Ovary (tissue), 9 donors: ENCODE results near the gene BTN3A1. TPM values are rescaled to one million over a fixed set of nuclear protein-coding genes. Genes with fewer than 3 reads are reported as not detected.
A peak's percentile ranks its signal among the peaks of the same experiment; 100 is the strongest.

Source experiments
- DNase-seq, 5 donors: peaks; one replicate each; pipeline ENCODE4 v3.0.0-alpha.2; 2019 to 2020
- H3K27ac ChIP-seq, 2 donors: fragments of 200-600 bp; one replicate each; pipeline versions ENCODE4 v1.5.1 to v1.8.0; 2019 to 2022
- H3K27me3 ChIP-seq: fragments of 200-600 bp; one replicate; pipeline ENCODE4 v1.8.0; 2022
- H3K36me3 ChIP-seq: fragments of 200-600 bp; sonication (generic); one replicate; pipeline ENCODE4 v1.5.1; 2019
- H3K4me1 ChIP-seq: one replicate; pipeline ENCODE4 v1.8.1; 2013; ENCODE audit warnings: mild to moderate bottlenecking, moderate library complexity; ENCODE audit not compliant: insufficient read depth
- H3K4me3 ChIP-seq: fragments of 200-600 bp; sonication (generic); one replicate; pipeline ENCODE4 v1.5.1; 2017
- H3K9me3 ChIP-seq, 2 donors: fragments of 200-600 bp in 1 of 2; sonication (generic) in 1 of 2; one replicate each; pipeline versions ENCODE4 v1.5.1 to v1.8.1; 2013 to 2019; ENCODE audit warnings: mild to moderate bottlenecking in 1 of 2, moderate library complexity in 1 of 2
- CTCF ChIP-seq, 3 donors: fragments of 450-650 bp in 2 of 3; fragments of 200-600 bp in 1 of 3; IDR thresholded peaks; one replicate each; pipeline versions ENCODE4 v1.5.1 to v1.8.0; 2016 to 2022; ENCODE audit warnings: antibody characterized with exemption in 3 of 3, mild to moderate bottlenecking in 1 of 3
- EP300 ChIP-seq: sonication (generic); formaldehyde crosslinking; IDR thresholded peaks from one replicate; pipeline ENCODE4 v1.6.1; 2017; ENCODE audit warnings: antibody characterized with exemption
- POLR2A ChIP-seq: fragments of 450-650 bp; IDR thresholded peaks from one replicate; pipeline ENCODE4 v1.6.1; 2017; ENCODE audit warnings: antibody characterized with exemption, mild to moderate bottlenecking, moderate library complexity
- whole genome bisulfite sequencing, 3 donors: extraction: QIAGEN DNeasy Blood & Tissue Kit in 1 of 3; methylation state at CpG; one replicate each; pipeline versions ENCODE4 v1.1.5 to v1.1.7; 2013 to 2017; 5-methylcytosine and 5-hydroxymethylcytosine counted together
- intact Hi-C, 4 donors: fragments of 100-400 bp; cut with DNase I; formaldehyde crosslinking; loops; one replicate each; pipeline versions ENCODE4 v1.11.0 to v1.15.1; 2022 to 2023
- polyA plus RNA-seq, 2 donors: library from polyadenylated mRNA; stranded (reverse); fragments of 200-250 nt in 1 of 2; fragments of 350-450 nt in 1 of 2; fragmentation: Illumina TruSeq in 1 of 2; extraction: RNeasy Lipid Tissue Mini Kit (QIAGEN cat#74804) in 1 of 2; gene quantifications; one replicate each; pipeline ENCODE4 v1.2.3, GENCODE V29; 2013 to 2014
- total RNA-seq, 7 donors: library from RNA; depleted of rRNA in 2 of 7; stranded (reverse); fragments of >200 nt in 2 of 7; fragmentation: NEBNext Ultra II Directional in 3 of 7; extraction: Animal tissue kit (Norgen Biotek cat#: 25700) in 3 of 7; gene quantifications; one replicate each; pipeline versions ENCODE4 v1.1.0 to v1.2.4, GENCODE V29; 2016 to 2023
- donor health status: DM: no; HTN: no; CAD: no; lungs with moderate emphysema.
- donor health status: DM: no; HTN: no; CAD: no.
- donor health status: Bipolar disorder and iron deficiency.
- donor health status: DM: yes; HTN: yes; CAD: no.
- donor health status: DM: no; HTN: no; CAD: no.
- donor health status: DM: yes; HTN: yes; CAD: no.

The BTN3A1 gene
- total and polyA plus RNA-seq, 9 donors, result 11.0 to 64.5 (median 18.4) TPM

- H3K9me3 ChIP-seq, result no peaks in the 10 kb centered on the region
- H3K36me3 ChIP-seq, result no peaks in the 10 kb centered on the region
- H3K27me3 ChIP-seq, result no peaks in the 10 kb centered on the region
- TF ChIP-seq POLR2A, result no peak
- TF ChIP-seq EP300, result no peak
- no peak for TF ChIP-seq CTCF (IDR thresholded peaks at IDR 0.05)
- H3K4me3 ChIP-seq, result no peak overlapping the region
- peaks cover 6% of the 10 kb centered on the region for H3K4me1 ChIP-seq
- H3K27ac ChIP-seq, result no peak overlapping the region
- 92 to 100% (median 96%) methylated on average over 1 of the region's 1 CpG for WGBS, 3 donors
- intact Hi-C loops, result no loop called here
- no peak for DNase-seq
Measured at GRCh38 chr6:26454631-26455030, 52.6 kb downstream of the BTN3A1 start.

GRCh38 chr6:26455357-26455970 lies 53.4 kb downstream of the BTN3A1 start:
- H3K4me3 ChIP-seq, result no peak overlapping the region
- 88 to 94% (median 93%) methylated on average over 3 of the region's 3 CpGs for WGBS, 3 donors
- intact Hi-C loops, result no loop called here
- no peaks in the 10 kb centered on the region for H3K36me3 ChIP-seq
- H3K27me3 ChIP-seq, result no peaks in the 10 kb centered on the region
- H3K4me1 ChIP-seq, result peaks cover 6% of the 10 kb centered on the region
- H3K27ac ChIP-seq, result no peak overlapping the region
- TF ChIP-seq POLR2A (no peak), CTCF (IDR thresholded peaks at IDR 0.05) (no peak), EP300 (no peak)
- no peak for DNase-seq
- no peaks in the 10 kb centered on the region for H3K9me3 ChIP-seq

- Histone ChIP-seq H3K4me1 (peaks cover 11% of the 10 kb centered on the region), H3K4me3 (peak overlapping the region; percentile 81), H3K9me3 (no peaks in the 10 kb centered on the region), H3K27ac (peak overlapping the region in 1 of 2 donors; percentile 82), H3K36me3 (no peaks in the 10 kb centered on the region), H3K27me3 (no peaks in the 10 kb centered on the region)
- intact Hi-C loops, result no loop called here
- TF ChIP-seq EP300 (no peak), POLR2A (no peak), CTCF (IDR thresholded peaks at IDR 0.05) (no peak)
- peak; percentile 23 to 49 (median 38) for DNase-seq
- WGBS, 3 donors, result 7 to 9% (median 7%) methylated on average over 9 of the region's 9 CpGs
Measured at GRCh38 chr6:26457264-26457805, 55.3 kb downstream of the BTN3A1 start.

- Histone ChIP-seq H3K27ac (peak within 1 kb of the TSS; percentile 32 to 82), H3K9me3 (no peaks in the 10 kb centered on the region), H3K27me3 (no peaks in the 10 kb centered on the region), H3K4me3 (peak within 1 kb of the TSS; percentile 81), H3K36me3 (no peaks in the 10 kb centered on the region), H3K4me1 (peaks cover 12% of the 10 kb centered on the region)
- peak; percentile 66 to 82 (median 68) for DNase-seq
- TF ChIP-seq POLR2A (no peak), CTCF (IDR thresholded peaks at IDR 0.05) (no peak), EP300 (no peak)
- WGBS, 3 donors, result 0 to 1% (median 0%) methylated on average over 31 of the region's 31 CpGs
- intact Hi-C loops, result no loop called here
Measured at GRCh38 chr6:26457806-26458688, 56.0 kb downstream of the BTN3A1 start, which contains the start of gene BTN2A1. Gene BTN2A1, plus strand, starts transcription at chr6:26457955. Its CDS starts 682 bp downstream, at chr6:26458637.
